Fibroblast of the aortic adventitia (primary cell): ENCODE measurements around the gene CBR3. TPM values are rescaled to one million over a fixed set of nuclear protein-coding genes. Genes with fewer than 3 reads are reported as not detected.
"Not testable (repeated sequence)": the region's sequence is repeated elsewhere in the genome, so short reads cannot be mapped to it uniquely, and the experiment has no call there.

ENCODE experiments used
- DNase-seq: peaks from one replicate; pipeline ENCODE4 v3.0.0-alpha.2; 2010; ENCODE audit warnings: low read depth
- H3K4me3 ChIP-seq: 2 replicates; pipeline ENCODE4 v1.5.1; 2011; ENCODE audit warnings: low read depth, mild to moderate bottlenecking, control low read depth, low read length, moderate library complexity
- total RNA-seq: library from RNA; depleted of rRNA; stranded (reverse); fragments of >200 nt; gene quantifications from 2 replicates; pipeline ENCODE4 v1.2.3, GENCODE V29; 2012; ENCODE audit warnings: low replicate concordance
- TF ChIP-seq, protein P1 (sequence below): IDR thresholded peaks from 2 replicates; pipeline ENCODE4 v1.5.1; 2011; ENCODE audit warnings: mild to moderate bottlenecking, low read length, control low read depth, inconsistent platforms; ENCODE audit not compliant: insufficient read depth

The CBR3 gene
- total RNA-seq, 1 donor: 27.9 TPM

GRCh38 chr21:36097427-36098181, 37.3 kb upstream of the CBR3 start:
- TF ChIP-seq, protein P1, sequence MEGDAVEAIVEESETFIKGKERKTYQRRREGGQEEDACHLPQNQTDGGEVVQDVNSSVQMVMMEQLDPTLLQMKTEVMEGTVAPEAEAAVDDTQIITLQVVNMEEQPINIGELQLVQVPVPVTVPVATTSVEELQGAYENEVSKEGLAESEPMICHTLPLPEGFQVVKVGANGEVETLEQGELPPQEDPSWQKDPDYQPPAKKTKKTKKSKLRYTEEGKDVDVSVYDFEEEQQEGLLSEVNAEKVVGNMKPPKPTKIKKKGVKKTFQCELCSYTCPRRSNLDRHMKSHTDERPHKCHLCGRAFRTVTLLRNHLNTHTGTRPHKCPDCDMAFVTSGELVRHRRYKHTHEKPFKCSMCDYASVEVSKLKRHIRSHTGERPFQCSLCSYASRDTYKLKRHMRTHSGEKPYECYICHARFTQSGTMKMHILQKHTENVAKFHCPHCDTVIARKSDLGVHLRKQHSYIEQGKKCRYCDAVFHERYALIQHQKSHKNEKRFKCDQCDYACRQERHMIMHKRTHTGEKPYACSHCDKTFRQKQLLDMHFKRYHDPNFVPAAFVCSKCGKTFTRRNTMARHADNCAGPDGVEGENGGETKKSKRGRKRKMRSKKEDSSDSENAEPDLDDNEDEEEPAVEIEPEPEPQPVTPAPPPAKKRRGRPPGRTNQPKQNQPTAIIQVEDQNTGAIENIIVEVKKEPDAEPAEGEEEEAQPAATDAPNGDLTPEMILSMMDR: no peak
- no peak overlapping the region for H3K4me3 ChIP-seq
- peak; percentile 13 for DNase-seq

GRCh38 chr21:36098182-36098532, 36.7 kb upstream of the CBR3 start:
- TF ChIP-seq, protein P1: no peak
- H3K4me3 ChIP-seq: no peak overlapping the region
- DNase-seq: no peak

DNA sequence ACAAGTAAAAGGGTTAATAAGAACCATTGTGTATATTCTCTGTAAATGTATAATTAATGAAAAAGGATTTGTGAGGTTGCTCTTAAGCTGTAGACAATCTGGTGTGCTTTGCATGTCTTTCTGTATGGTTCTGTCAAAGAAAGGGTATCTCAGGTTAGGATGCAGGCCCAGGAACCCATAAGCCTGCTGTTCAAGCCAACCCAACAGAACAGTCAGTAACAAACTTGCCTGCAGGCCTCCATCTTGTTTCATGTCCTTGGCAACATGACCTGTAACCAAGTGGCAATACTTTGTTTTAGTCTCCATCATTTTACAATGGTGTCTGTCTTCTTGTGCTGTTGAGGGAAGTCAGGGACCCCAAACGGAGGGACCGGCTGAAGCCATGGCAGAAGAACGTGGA, 35.9 kb upstream of the CBR3 start:
- TF ChIP-seq, protein P1: no peak
- no peak for DNase-seq
- no peak overlapping the region for H3K4me3 ChIP-seq

DNA sequence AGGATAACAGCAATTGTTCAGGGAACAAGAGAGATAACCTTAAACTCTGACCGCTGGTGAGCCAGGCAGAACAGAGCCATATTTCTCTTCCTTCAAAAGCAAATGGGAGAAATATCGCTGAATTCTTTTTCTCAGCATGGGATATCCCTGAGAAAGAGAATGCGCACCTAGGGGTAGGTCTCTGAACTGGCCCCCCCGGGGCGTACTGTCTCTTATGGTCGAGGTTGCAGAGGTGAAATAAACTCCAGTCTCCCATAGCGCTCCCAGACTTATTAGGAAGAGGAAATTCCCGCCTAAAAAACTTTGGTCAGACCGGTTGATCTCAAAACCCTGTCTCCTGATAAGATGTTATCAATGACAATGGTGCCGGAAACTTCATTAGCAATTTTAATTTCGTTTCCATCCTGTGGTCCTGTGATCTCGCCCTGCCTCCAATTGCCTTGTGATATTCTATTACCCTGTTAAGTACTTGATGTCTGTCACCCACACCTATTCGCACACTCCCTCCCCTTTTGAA, 35.1 kb upstream of the CBR3 start:
- DNase-seq, H3K4me3 ChIP-seq: not testable (repeated sequence)

- TF ChIP-seq, protein P1: no peak
- DNase-seq: no peak
Observed at GRCh38 chr21:36100971-36101641, 33.8 kb upstream of the CBR3 start.

GRCh38 chr21:36103434-36103833, 31.4 kb upstream of the CBR3 start:
- TF ChIP-seq, protein P1: no peak
- H3K4me3 ChIP-seq: no peak overlapping the region
- DNase-seq: no peak

More at GRCh38 chr21:36100971-36101641, 33.8 kb upstream of the CBR3 start:
- no peak overlapping the region for H3K4me3 ChIP-seq
